ENCODE results near the gene UPK3BL1.
"Not testable (repeated sequence)": the region's sequence is repeated elsewhere in the genome, so short reads cannot be mapped to it uniquely, and the experiment has no call there.

The UPK3BL1 gene

DNA sequence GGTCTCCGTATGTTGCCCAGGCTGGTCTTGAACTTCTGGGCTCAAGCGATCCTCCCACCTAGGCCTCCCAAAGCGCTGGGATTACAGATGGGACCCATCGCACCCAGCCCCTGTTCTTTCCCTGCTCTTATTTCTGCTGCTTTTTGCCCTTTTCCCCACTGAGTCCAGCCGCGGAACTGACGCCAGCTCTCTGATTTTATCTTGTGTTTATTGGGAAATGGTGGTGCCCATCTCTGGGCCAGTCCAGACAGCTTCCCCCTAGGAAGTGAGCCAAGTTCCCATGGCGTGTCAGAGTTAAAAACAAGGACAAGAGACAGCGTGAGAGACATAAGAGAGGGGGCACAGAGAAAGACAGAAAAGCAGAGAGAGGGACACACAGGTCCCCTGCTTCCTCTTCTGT, 12.0 kb downstream of the UPK3BL1 start:
- H3K36me3 ChIP-seq (replicated peaks in 1 of 2; ENCODE audit: control insufficient read depth in 2 of 2, insufficient read depth in 2 of 2, low read length in 2 of 2); H2BK120ac ChIP-seq (ENCODE audit: low read depth, low read length); H3K27ac ChIP-seq (replicated peaks; ENCODE audit: low read length); H2BK5ac ChIP-seq (ENCODE audit: low read length); H4K91ac ChIP-seq (ENCODE audit: low read depth, low read length, poor library complexity); H3K4me2 ChIP-seq (ENCODE audit: insufficient read depth, low read length, poor library complexity, severe bottlenecking); H3K4me1 ChIP-seq (ENCODE audit: control insufficient read depth in 2 of 2, insufficient read depth in 1 of 2, low read depth in 1 of 2, low read length in 2 of 2); H3K18ac ChIP-seq (ENCODE audit: low read length); H3K79me1 ChIP-seq (ENCODE audit: low read depth, low read length); H4K8ac ChIP-seq (ENCODE audit: low read depth, low read length); DNase-seq (ENCODE audit: low spot score); H3K23ac ChIP-seq (ENCODE audit: low read depth, low read length, poor library complexity); H3K27me3 ChIP-seq (ENCODE audit: control insufficient read depth in 3 of 3, insufficient read depth in 3 of 3, low read depth in 1 of 3, low read length in 3 of 3); H3K9ac ChIP-seq (ENCODE audit: low read depth, low read length, poor library complexity); H2BK12ac ChIP-seq (ENCODE audit: low read length); H2BK15ac ChIP-seq (ENCODE audit: low read length); H2AK5ac ChIP-seq (ENCODE audit: low read depth, low read length); H3K4me3 ChIP-seq (ENCODE audit: low read length in 2 of 2); H3K4ac ChIP-seq (ENCODE audit: low read length); H3K9me3 ChIP-seq (replicated peaks in 1 of 2; ENCODE audit: control insufficient read depth in 2 of 2, insufficient read depth in 1 of 2, low read depth in 1 of 2, low read length in 2 of 2); H2AFZ ChIP-seq (ENCODE audit: low read length); H3K14ac ChIP-seq (ENCODE audit: low read length): not testable (repeated sequence)
- WGBS, 2 donors (ENCODE audit: extremely low coverage in 2 of 2, insufficient read length in 2 of 2, insufficient replicate concordance in 1 of 2): no CpG with 5 or more reads among the region's 9 CpGs

DNA sequence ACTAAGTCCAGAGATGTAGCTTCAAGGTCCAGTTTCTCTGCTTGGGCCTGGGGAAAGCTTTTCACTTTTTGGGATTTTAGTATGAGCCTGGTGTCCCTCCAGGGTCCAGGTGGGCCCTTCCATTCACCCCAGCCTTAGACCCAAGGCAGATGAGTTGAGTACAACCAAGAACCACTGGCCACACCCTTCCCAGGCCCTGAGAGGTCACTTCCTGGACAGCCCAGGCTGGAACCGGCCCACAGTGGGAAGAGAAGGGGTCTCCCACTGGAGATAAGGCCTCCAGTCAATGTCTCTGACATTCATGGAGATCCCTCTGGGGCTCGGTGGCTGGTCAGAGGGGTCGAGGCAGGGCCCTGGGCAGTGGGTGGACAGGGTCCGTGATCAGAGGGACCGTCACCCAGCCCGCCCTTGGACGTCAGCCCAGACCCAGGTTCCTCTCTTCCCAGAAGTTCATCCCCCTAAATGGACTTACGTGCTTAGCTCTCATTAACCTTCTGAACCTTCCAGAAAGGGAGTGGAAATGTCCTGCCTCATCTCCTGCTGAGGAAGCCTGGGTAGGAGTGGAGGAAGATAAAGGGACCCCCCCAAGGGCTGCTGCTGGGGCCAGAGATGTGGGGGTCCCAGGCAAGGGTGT, 15.2 kb downstream of the UPK3BL1 start:
- H3K4me3 ChIP-seq (ENCODE audit: low read length in 2 of 2); H3K14ac ChIP-seq (ENCODE audit: low read length); H4K8ac ChIP-seq (ENCODE audit: low read depth, low read length); H3K4me2 ChIP-seq (ENCODE audit: insufficient read depth, low read length, poor library complexity, severe bottlenecking); H3K27ac ChIP-seq (replicated peaks; ENCODE audit: low read length); H3K36me3 ChIP-seq (replicated peaks in 1 of 2; ENCODE audit: control insufficient read depth in 2 of 2, insufficient read depth in 2 of 2, low read length in 2 of 2); DNase-seq (ENCODE audit: low spot score); H3K27me3 ChIP-seq (ENCODE audit: control insufficient read depth in 3 of 3, insufficient read depth in 3 of 3, low read depth in 1 of 3, low read length in 3 of 3); H3K23ac ChIP-seq (ENCODE audit: low read depth, low read length, poor library complexity); H3K18ac ChIP-seq (ENCODE audit: low read length); H2BK15ac ChIP-seq (ENCODE audit: low read length); H3K4me1 ChIP-seq (ENCODE audit: control insufficient read depth in 2 of 2, insufficient read depth in 1 of 2, low read depth in 1 of 2, low read length in 2 of 2); H3K9me3 ChIP-seq (replicated peaks in 1 of 2; ENCODE audit: control insufficient read depth in 2 of 2, insufficient read depth in 1 of 2, low read depth in 1 of 2, low read length in 2 of 2); H4K91ac ChIP-seq (ENCODE audit: low read depth, low read length, poor library complexity); H3K9ac ChIP-seq (ENCODE audit: low read depth, low read length, poor library complexity); H2AK5ac ChIP-seq (ENCODE audit: low read depth, low read length); H2BK120ac ChIP-seq (ENCODE audit: low read depth, low read length); H2AFZ ChIP-seq (ENCODE audit: low read length); H2BK12ac ChIP-seq (ENCODE audit: low read length); H3K79me1 ChIP-seq (ENCODE audit: low read depth, low read length); H2BK5ac ChIP-seq (ENCODE audit: low read length); H3K4ac ChIP-seq (ENCODE audit: low read length): not testable (repeated sequence)
- no CpG with 5 or more reads among the region's 8 CpGs for WGBS, 2 donors (ENCODE audit: extremely low coverage in 2 of 2, insufficient read length in 2 of 2, insufficient replicate concordance in 1 of 2)

DNA sequence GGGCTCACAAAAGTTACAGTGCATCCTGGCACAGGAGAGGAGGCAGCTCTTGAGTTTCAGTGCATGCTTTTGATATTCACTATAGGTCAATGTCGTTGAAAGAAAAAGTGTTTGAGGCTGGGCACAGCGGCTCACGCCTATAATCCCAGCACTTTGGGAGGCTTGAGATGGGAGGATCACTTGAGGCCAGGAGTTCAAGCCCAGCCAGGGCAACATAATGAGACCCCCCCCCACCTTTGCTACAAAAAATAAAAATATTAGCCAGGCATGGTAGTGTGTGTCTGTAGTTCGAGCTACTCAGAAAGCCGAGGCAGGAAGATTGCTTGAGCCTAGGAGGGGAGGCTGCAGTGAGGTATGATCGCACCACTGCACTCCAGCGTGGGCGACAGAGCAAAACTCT, 24.5 kb downstream of the UPK3BL1 start:
- H2BK5ac ChIP-seq (ENCODE audit: low read length); H3K4me1 ChIP-seq (ENCODE audit: control insufficient read depth in 2 of 2, insufficient read depth in 1 of 2, low read depth in 1 of 2, low read length in 2 of 2); H3K4ac ChIP-seq (ENCODE audit: low read length); H3K79me1 ChIP-seq (ENCODE audit: low read depth, low read length); H3K23ac ChIP-seq (ENCODE audit: low read depth, low read length, poor library complexity); H3K9me3 ChIP-seq (replicated peaks in 1 of 2; ENCODE audit: control insufficient read depth in 2 of 2, insufficient read depth in 1 of 2, low read depth in 1 of 2, low read length in 2 of 2); H2AK5ac ChIP-seq (ENCODE audit: low read depth, low read length); H2BK12ac ChIP-seq (ENCODE audit: low read length); H4K91ac ChIP-seq (ENCODE audit: low read depth, low read length, poor library complexity); H3K27me3 ChIP-seq (ENCODE audit: control insufficient read depth in 3 of 3, insufficient read depth in 3 of 3, low read depth in 1 of 3, low read length in 3 of 3); H2BK15ac ChIP-seq (ENCODE audit: low read length); H3K18ac ChIP-seq (ENCODE audit: low read length); H2BK120ac ChIP-seq (ENCODE audit: low read depth, low read length); H3K14ac ChIP-seq (ENCODE audit: low read length); H3K4me2 ChIP-seq (ENCODE audit: insufficient read depth, low read length, poor library complexity, severe bottlenecking); H2AFZ ChIP-seq (ENCODE audit: low read length); H3K36me3 ChIP-seq (replicated peaks in 1 of 2; ENCODE audit: control insufficient read depth in 2 of 2, insufficient read depth in 2 of 2, low read length in 2 of 2); H3K27ac ChIP-seq (replicated peaks; ENCODE audit: low read length); H3K9ac ChIP-seq (ENCODE audit: low read depth, low read length, poor library complexity); DNase-seq (ENCODE audit: low spot score); H3K4me3 ChIP-seq (ENCODE audit: low read length in 2 of 2); H4K8ac ChIP-seq (ENCODE audit: low read depth, low read length): not testable (repeated sequence)
- no CpG with 5 or more reads among the region's 8 CpGs for WGBS, 2 donors (ENCODE audit: extremely low coverage in 2 of 2, insufficient read length in 2 of 2, insufficient replicate concordance in 1 of 2)

DNA sequence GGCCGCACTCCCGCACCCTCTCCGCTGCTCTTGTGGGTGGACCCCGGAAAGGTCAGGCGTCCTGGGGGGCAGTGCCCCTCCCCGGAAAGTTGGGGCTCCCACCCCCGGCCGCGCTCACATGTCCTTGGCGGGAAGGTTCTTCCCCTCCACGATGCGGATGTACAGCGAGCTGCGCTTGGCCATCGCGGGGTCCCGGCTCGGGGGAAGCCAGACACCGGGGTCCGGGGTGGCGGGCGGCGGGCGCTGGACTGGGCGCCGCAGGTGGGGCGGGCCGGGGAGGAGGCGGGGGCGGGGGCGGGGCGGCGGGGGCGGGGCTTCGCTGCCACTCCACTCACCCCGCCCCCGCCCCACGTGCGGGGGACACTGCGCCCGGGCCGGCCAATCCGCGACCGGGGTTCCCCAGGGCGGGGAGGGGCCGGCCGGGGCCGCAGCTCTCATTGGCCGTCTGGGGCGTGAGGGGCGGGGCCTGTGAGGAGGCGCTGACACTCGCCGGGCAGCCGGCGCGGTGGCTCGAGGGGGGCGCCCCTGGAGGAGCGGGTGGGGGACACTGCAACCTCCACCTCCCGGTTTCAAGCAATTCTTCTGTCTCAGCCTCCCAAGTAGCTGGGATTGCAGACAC, 26.0 kb downstream of the UPK3BL1 start, which contains the start of gene RASA4:
Gene RASA4 (minus strand): TSS at position 250 of the 619 bp plus-strand sequence. CDS start 67 bp downstream, at position 183.
- not testable (repeated sequence) for H2BK120ac ChIP-seq (ENCODE audit: low read depth, low read length); H2BK12ac ChIP-seq (ENCODE audit: low read length); H3K4ac ChIP-seq (ENCODE audit: low read length); H2BK15ac ChIP-seq (ENCODE audit: low read length); H3K36me3 ChIP-seq (replicated peaks in 1 of 2; ENCODE audit: control insufficient read depth in 2 of 2, insufficient read depth in 2 of 2, low read length in 2 of 2); H3K79me1 ChIP-seq (ENCODE audit: low read depth, low read length); H3K9ac ChIP-seq (ENCODE audit: low read depth, low read length, poor library complexity); H3K27ac ChIP-seq (replicated peaks; ENCODE audit: low read length); H3K23ac ChIP-seq (ENCODE audit: low read depth, low read length, poor library complexity); H4K8ac ChIP-seq (ENCODE audit: low read depth, low read length); H4K91ac ChIP-seq (ENCODE audit: low read depth, low read length, poor library complexity); H2AFZ ChIP-seq (ENCODE audit: low read length); H3K4me1 ChIP-seq (ENCODE audit: control insufficient read depth in 2 of 2, insufficient read depth in 1 of 2, low read depth in 1 of 2, low read length in 2 of 2); H3K9me3 ChIP-seq (replicated peaks in 1 of 2; ENCODE audit: control insufficient read depth in 2 of 2, insufficient read depth in 1 of 2, low read depth in 1 of 2, low read length in 2 of 2); H2AK5ac ChIP-seq (ENCODE audit: low read depth, low read length); H3K14ac ChIP-seq (ENCODE audit: low read length); H3K27me3 ChIP-seq (ENCODE audit: control insufficient read depth in 3 of 3, insufficient read depth in 3 of 3, low read depth in 1 of 3, low read length in 3 of 3); H3K18ac ChIP-seq (ENCODE audit: low read length); H2BK5ac ChIP-seq (ENCODE audit: low read length)
- no CpG with 5 or more reads among the region's 62 CpGs for WGBS, 2 donors (ENCODE audit: extremely low coverage in 2 of 2, insufficient read length in 2 of 2, insufficient replicate concordance in 1 of 2)
- DNase-seq (ENCODE audit: low spot score): peak; percentile 43
- Histone ChIP-seq H3K4me3 (ENCODE audit: low read length in 2 of 2) (peak within 1 kb of the TSS; percentile 39 to 77), H3K4me2 (ENCODE audit: insufficient read depth, low read length, poor library complexity, severe bottlenecking) (peak within 1 kb of the TSS; percentile 69)

Measured in neuronal stem cell (in vitro differentiated cells).